IMR-90 (cell line): Measurements from ENCODE around the gene METTL5. TPM values are rescaled to one million over a fixed set of nuclear protein-coding genes. Genes with fewer than 3 reads are reported as not detected.

Experiments
- ATAC-seq: fragments of 200-7000 bp; cut with Tn5 transposase; 2 replicates; pipeline ENCODE4 v1.9.1; 2020; ENCODE audit warnings: low read depth, mild to moderate bottlenecking, moderate library complexity
- BruUV-seq: library from RNA; stranded (reverse); fragments of 400-500 nt; replicated peaks from 2 replicates; lab custom pipeline; 2021; lab: Mats Ljungman, UMichigan
- CTCF ChIA-PET: fragments of 300-600 bp; formaldehyde crosslinking; extraction: SDS; loops from one replicate; lab custom pipeline; 2021; ENCODE audit warnings: antibody characterized with exemption; lab: Yijun Ruan, JAX
- POLR2A ChIA-PET: fragments of 300-600 bp; sonication (Branson Sonifier 250); formaldehyde crosslinking; loops from one replicate; lab custom pipeline; 2022; ENCODE audit warnings: antibody characterized with exemption; ENCODE audit not compliant: unreplicated experiment; lab: Charles Lee
- DNase-seq: peaks from one replicate; pipeline ENCODE4 v3.0.0; 2013
- H2AFZ ChIP-seq: replicated peaks from 2 replicates; pipeline ENCODE3; 2013; ENCODE audit warnings: low read length, mild to moderate bottlenecking; ENCODE audit not compliant: poor library complexity
- H2AK5ac ChIP-seq: 2 replicates; pipeline ENCODE4 v1.6.1; 2013; ENCODE audit warnings: low read depth, low read length, inconsistent platforms
- H2AK9ac ChIP-seq: replicated peaks from 2 replicates; pipeline ENCODE3; 2013; ENCODE audit warnings: mild to moderate bottlenecking, low read depth, low read length, moderate library complexity; ENCODE audit not compliant: poor library complexity
- H2BK120ac ChIP-seq: 2 replicates; pipeline ENCODE4 v1.6.1; 2013; ENCODE audit warnings: low read depth, low read length, inconsistent platforms
- H2BK15ac ChIP-seq: 3 replicates; pipeline ENCODE4 v1.6.1; 2013; ENCODE audit warnings: low read depth, low read length, inconsistent platforms
- H2BK20ac ChIP-seq: 2 replicates; pipeline ENCODE4 v1.6.1; 2013; ENCODE audit warnings: low read depth, mild to moderate bottlenecking, inconsistent platforms, low read length, moderate library complexity
- H2BK5ac ChIP-seq: 2 replicates; pipeline ENCODE4 v1.6.1; 2013; ENCODE audit warnings: mild to moderate bottlenecking, low read depth, low read length, inconsistent platforms; ENCODE audit not compliant: poor library complexity, severe bottlenecking
- H3K14ac ChIP-seq: replicated peaks from 2 replicates; pipeline ENCODE4 v1.6.1; 2013; ENCODE audit warnings: low read depth, low read length, inconsistent platforms
- H3K18ac ChIP-seq: 2 replicates; pipeline ENCODE4 v1.6.1; 2013; ENCODE audit warnings: low read depth, low read length, control low read depth
- H3K23ac ChIP-seq: 2 replicates; pipeline ENCODE4 v1.6.1; 2013; ENCODE audit warnings: low read depth, low read length, inconsistent platforms
- H3K27ac ChIP-seq: 2 replicates; pipeline ENCODE4 v1.5.1; 2013; ENCODE audit warnings: mild to moderate bottlenecking, control low read depth, low read length; ENCODE audit not compliant: insufficient read depth
- H3K27me3 ChIP-seq: 2 replicates; pipeline ENCODE4 v1.6.1; 2013; ENCODE audit warnings: low read length; ENCODE audit not compliant: control insufficient read depth, insufficient read depth
- H3K36me3 ChIP-seq: 2 replicates; pipeline ENCODE4 v1.6.1; 2013; ENCODE audit warnings: low read length, mixed read lengths; ENCODE audit not compliant: control insufficient read depth, insufficient read depth
- H3K4ac ChIP-seq: 2 replicates; pipeline ENCODE4 v1.6.1; 2013; ENCODE audit warnings: low read depth, low read length, inconsistent platforms
- H3K4me1 ChIP-seq: 2 replicates; pipeline ENCODE4 v1.6.1; 2013; ENCODE audit warnings: low read length, mixed read lengths; ENCODE audit not compliant: control insufficient read depth, insufficient read depth
- H3K4me2 ChIP-seq: 2 replicates; pipeline ENCODE4 v1.6.1; 2013; ENCODE audit warnings: low read depth, mild to moderate bottlenecking, control low read depth, low read length, moderate library complexity
- H3K4me3 ChIP-seq: 2 replicates; pipeline ENCODE4 v1.5.1; 2013; ENCODE audit warnings: low read depth, mild to moderate bottlenecking, control low read depth, low read length, moderate library complexity; ENCODE audit not compliant: insufficient read depth
- H3K56ac ChIP-seq: 2 replicates; pipeline ENCODE4 v1.6.1; 2013; ENCODE audit warnings: low read length, inconsistent platforms; ENCODE audit not compliant: insufficient read depth; ENCODE audit errors: extremely low read depth
- H3K79me1 ChIP-seq, 2 experiments: 2 replicates each; pipeline ENCODE4 v1.6.1; 2013; ENCODE audit warnings: low read length in 2 of 2, inconsistent platforms in 1 of 2, low read depth in 1 of 2
- H3K9ac ChIP-seq: 2 replicates; pipeline ENCODE4 v1.6.1; 2013; ENCODE audit warnings: low read depth, low read length, control low read depth
- H3K9me1 ChIP-seq: 2 replicates; pipeline ENCODE4 v1.6.1; 2013; ENCODE audit warnings: low read length, inconsistent platforms; ENCODE audit not compliant: insufficient read depth
- H3K9me3 ChIP-seq: 2 replicates; pipeline ENCODE4 v1.6.1; 2013; ENCODE audit warnings: low read length; ENCODE audit not compliant: control insufficient read depth, insufficient read depth
- H4K20me1 ChIP-seq: 2 replicates; pipeline ENCODE4 v1.6.1; 2013; ENCODE audit warnings: low read length, inconsistent platforms; ENCODE audit not compliant: insufficient read depth
- H4K5ac ChIP-seq: 2 replicates; pipeline ENCODE4 v1.6.1; 2013; ENCODE audit warnings: mild to moderate bottlenecking, low read depth, low read length, control low read depth
- H4K8ac ChIP-seq, 2 experiments: 2 replicates each; pipeline ENCODE4 v1.6.1; 2013; ENCODE audit warnings: low read depth in 2 of 2, low read length in 2 of 2, control low read depth in 1 of 2, inconsistent platforms in 1 of 2
- H4K91ac ChIP-seq: 2 replicates; pipeline ENCODE4 v1.6.1; 2013; ENCODE audit warnings: low read depth, low read length, inconsistent platforms; ENCODE audit not compliant: insufficient read depth
- ELK1 ChIP-seq: fragments of 150-350 bp; IDR thresholded peaks from 2 replicates; pipeline ENCODE4 v1.6.1; 2016; ENCODE audit warnings: low read depth, mild to moderate bottlenecking, low read length, moderate library complexity, borderline replicate concordance
- MAZ ChIP-seq: IDR thresholded peaks from 2 replicates; pipeline ENCODE4 v1.6.1; 2012; ENCODE audit warnings: low read depth, mild to moderate bottlenecking, low read length, improper control_type of control experiment, moderate library complexity, borderline replicate concordance
- RCOR1 ChIP-seq: IDR thresholded peaks from 2 replicates; pipeline ENCODE4 v1.6.1; 2012; ENCODE audit warnings: mild to moderate bottlenecking, low read length, improper control_type of control experiment; ENCODE audit not compliant: insufficient replicate concordance
- RFX5 ChIP-seq: IDR thresholded peaks from 2 replicates; pipeline ENCODE4 v1.8.0; 2012; ENCODE audit warnings: low read depth, mild to moderate bottlenecking, low read length, moderate library complexity
- SMC3 ChIP-seq: fragments of 150-350 bp; IDR thresholded peaks from 2 replicates; pipeline ENCODE4 v1.6.1; 2016; ENCODE audit warnings: low read depth, mild to moderate bottlenecking, antibody characterized with exemption, low read length, moderate library complexity
- WGBS, 2 experiments: methylation state at CpG; one replicate each; pipeline versions ENCODE4 v1.1.5 to v1.1.7; 2013; ENCODE audit warnings: missing lambda C conversion rate in 2 of 2; ENCODE audit not compliant: insufficient read length in 1 of 2; ENCODE audit errors: extremely low coverage in 2 of 2; 5-methylcytosine and 5-hydroxymethylcytosine counted together
- dilution Hi-C: fragments of 300-500 bp; cut with HindIII; formaldehyde crosslinking; loops from one replicate; pipeline ENCODE4 v1.14.3; 2018; ENCODE audit warnings: low sequenced_read_pairs; ENCODE audit not compliant: unreplicated experiment
- in situ Hi-C: fragments of 300-500 bp; cut with MboI; formaldehyde crosslinking; loops from 3 replicates; pipeline ENCODE4 v1.14.3; 2019; ENCODE audit warnings: low sequenced_read_pairs, inconsistent platforms, mixed read lengths
- intact Hi-C: fragments of 100-400 bp; cut with micrococcal nuclease; formaldehyde crosslinking; loops from 2 replicates; pipeline ENCODE4 v1.10.0; 2022
- polyA plus RNA-seq, 3 experiments: library from polyadenylated mRNA; depleted of rRNA; stranded (reverse); fragments of >200 nt; gene quantifications; 2 replicates each; pipeline ENCODE4 v1.2.3, GENCODE V29; 2012; ENCODE audit warnings: low replicate concordance in 1 of 3
- total RNA-seq: library from RNA; depleted of rRNA; stranded (reverse); fragments of >200 nt; gene quantifications from 2 replicates; pipeline ENCODE4 v1.2.3, GENCODE V29; 2012

METTL5 gene
- total and polyA plus RNA-seq, 2 of the 4 experiments (the other 2 are of a cell fraction): 38.3 to 49.8 TPM

- CTCF ChIA-PET: interaction anchor here (0.6 kb wide), 1 partner anchor 38 kb away, joined by 5 read pairs; no protein-coding TSS in a partner anchor
- intact Hi-C loops: no loop called here
- H2AK9ac ChIP-seq: no peak overlapping the region
- no peak overlapping the region for H3K4me2 ChIP-seq
- H3K36me3 ChIP-seq: 0 out of 2 replicates have a peak, but pooled peaks cover 2% of the 10 kb centered on the region
- no peak for DNase-seq
- H3K4ac ChIP-seq: no peak overlapping the region
- H3K9me3 ChIP-seq: no peaks in the 10 kb centered on the region
- H3K27ac ChIP-seq: no peak overlapping the region
- no peak overlapping the region for H3K56ac ChIP-seq
- H3K27me3 ChIP-seq: no peaks in the 10 kb centered on the region
- no peak overlapping the region for H4K5ac ChIP-seq
- H3K9ac ChIP-seq: no peak overlapping the region
- no peak for ATAC-seq
- H3K23ac ChIP-seq: no peak overlapping the region
- peaks cover 23% of the 10 kb centered on the region for H4K20me1 ChIP-seq
- H2BK120ac ChIP-seq: no peak overlapping the region
- POLR2A ChIA-PET: no interaction called here
- peaks cover 8 to 40% of the 10 kb centered on the region in 2 experiments for H3K79me1 ChIP-seq
- dilution Hi-C loops: no loop called here
- no peak overlapping the region for H3K18ac ChIP-seq
- in situ Hi-C loops: no loop called here
- H4K91ac ChIP-seq: no peak overlapping the region
- TF ChIP-seq SMC3: no peak
- TF ChIP-seq ELK1: no peak
- TF ChIP-seq RFX5: no peak
- no peak for TF ChIP-seq RCOR1
- no peak for TF ChIP-seq MAZ
- H2AFZ ChIP-seq: no peak overlapping the region
- WGBS, 2 experiments: no CpG with 5 or more reads among the region's 2 CpGs
- H2BK5ac ChIP-seq: no peak overlapping the region
- no TSS peak for BruUV-seq
- no peak overlapping the region for H3K14ac ChIP-seq
- H2BK15ac ChIP-seq: no peak overlapping the region
- peaks cover 9% of the 10 kb centered on the region for H3K9me1 ChIP-seq
- no peaks in the 10 kb centered on the region for H3K4me1 ChIP-seq
- no peak overlapping the region for H4K8ac ChIP-seq
- no peak overlapping the region for H3K4me3 ChIP-seq
- no peak overlapping the region for H2BK20ac ChIP-seq
- H2AK5ac ChIP-seq: no peak overlapping the region
Observed at GRCh38 chr2:169840747-169841142, 16.0 kb upstream of the METTL5 start.
